ENCODE results near the gene NFATC2. TPM values are rescaled to one million over a fixed set of nuclear protein-coding genes. Genes with fewer than 3 reads are reported as not detected.
A peak's percentile ranks its signal among the peaks of the same experiment; 100 is the strongest.

Gene NFATC2
- total and polyA plus RNA-seq, 2 of the 4 experiments (the other 2 are of a cell fraction) = 0.18 to 0.38 TPM

- TF ChIP-seq CTCF (conservative IDR thresholded peaks at IDR 0.05; ENCODE audit: low read depth, low read length) = 0 out of 2 replicates have a peak, but pooled peaks have one; percentile 9
Observed at GRCh38 chr20:51563486-51564332, 21.2 kb upstream of the NFATC2 start (continued).

- BruUV-seq (replicated peaks) = no TSS peak
- Histone ChIP-seq H4K8ac (ENCODE audit: low read depth in 2 of 2, low read length in 2 of 2) (no peak overlapping the region), H3K4me3 (ENCODE audit: insufficient read depth, low read depth, low read length) (peak overlapping the region; percentile 54), H2BK20ac (ENCODE audit: low read depth, low read length) (no peak overlapping the region; the same call in 1 of the 2 replicates), H2AFZ (replicated peaks; ENCODE audit: low read length, poor library complexity) (peak overlapping the region; percentile 93), H2BK15ac (ENCODE audit: low read depth, low read length) (no peak overlapping the region), H2BK120ac (ENCODE audit: low read depth, low read length) (peak overlapping the region; percentile 24; the same call in 1 of the 2 replicates), H4K91ac (ENCODE audit: insufficient read depth, low read depth, low read length) (no peak overlapping the region), H3K9ac (ENCODE audit: low read depth, low read length) (no peak overlapping the region; the same call in 1 of the 2 replicates), H3K4me1 (ENCODE audit: control insufficient read depth, insufficient read depth, low read length) (peaks cover 12% of the 10 kb centered on the region), H4K20me1 (ENCODE audit: insufficient read depth, low read length) (peaks cover 7% of the 10 kb centered on the region; the same call in 1 of the 2 replicates), H3K14ac (replicated peaks; ENCODE audit: low read depth, low read length) (no peak overlapping the region), H3K36me3 (ENCODE audit: control insufficient read depth, insufficient read depth, low read length) (no peaks in the 10 kb centered on the region), H3K4ac (ENCODE audit: low read depth, low read length) (peak overlapping the region; percentile 12), H2AK9ac (replicated peaks; ENCODE audit: low read depth, low read length, poor library complexity) (no peak overlapping the region), H3K4me2 (ENCODE audit: low read depth, low read length) (peak overlapping the region; percentile 91), H2AK5ac (ENCODE audit: low read depth, low read length) (0 out of 2 replicates have a peak overlapping the region, but pooled peaks have one; percentile 16), H3K79me1 (ENCODE audit: low read depth in 1 of 2, low read length in 2 of 2) (peaks cover 7 to 12% of the 10 kb centered on the region in 2 experiments; a peak in 2 of 4 replicates), H4K5ac (ENCODE audit: low read depth, low read length) (no peak overlapping the region), H3K56ac (ENCODE audit: extremely low read depth, insufficient read depth, low read length) (no peak overlapping the region), H3K23ac (ENCODE audit: low read depth, low read length) (no peak overlapping the region), H2BK5ac (ENCODE audit: low read depth, low read length, poor library complexity, severe bottlenecking) (no peak overlapping the region), H3K27me3 (ENCODE audit: control insufficient read depth, insufficient read depth, low read length) (peaks cover under 1% of the 10 kb centered on the region; the same call in 1 of the 2 replicates), H3K18ac (ENCODE audit: low read depth, low read length) (no peak overlapping the region), H3K27ac (ENCODE audit: insufficient read depth, low read length) (peak overlapping the region; percentile 3; the same call in 1 of the 2 replicates), H3K9me1 (ENCODE audit: insufficient read depth, low read length) (peaks cover 4% of the 10 kb centered on the region), H3K9me3 (ENCODE audit: control insufficient read depth, insufficient read depth, low read length) (no peaks in the 10 kb centered on the region)
- WGBS, 2 experiments (ENCODE audit: extremely low coverage in 2 of 2, insufficient read length in 1 of 2) = no CpG with 5 or more reads among the region's 9 CpGs
- dilution Hi-C loops (cut with HindIII; ENCODE audit: low sequenced_read_pairs, unreplicated experiment) = no loop called here
- intact Hi-C loops (cut with micrococcal nuclease) = loop anchor here (2.0 to 5.0 kb wide), 3 partner anchors 32 to 116 kb away; no protein-coding TSS in a partner anchor
- ChIA-PET POLR2A (ENCODE audit: unreplicated experiment) (no interaction called here), CTCF (interaction anchor here (0.6 to 0.7 kb wide), 2 partner anchors 34 to 154 kb away, joined by 3 read pairs; no protein-coding TSS in a partner anchor)
- no peak for DNase-seq
- no peak for ATAC-seq (ENCODE audit: low read depth)
- in situ Hi-C loops (cut with MboI; ENCODE audit: low sequenced_read_pairs) = no loop called here
- no peak for TF ChIP-seq CEBPB (IDR thresholded peaks at IDR 0.05; ENCODE audit: low read depth, low read length)
- no peak for TF ChIP-seq MAZ (IDR thresholded peaks at IDR 0.05; ENCODE audit: borderline replicate concordance, low read depth, low read length)
- no peak for TF ChIP-seq POLR2A (IDR thresholded peaks at IDR 0.05; ENCODE audit: low read depth, low read length)
- TF ChIP-seq SMC3 (IDR thresholded peaks at IDR 0.05; ENCODE audit: low read depth, low read length) = no peak
- no peak for TF ChIP-seq MAFK (IDR thresholded peaks at IDR 0.05; ENCODE audit: low read depth, low read length)
- no peak for TF ChIP-seq ELK1 (IDR thresholded peaks at IDR 0.05; ENCODE audit: borderline replicate concordance, low read depth, low read length)
- no peak for TF ChIP-seq RAD21 (IDR thresholded peaks at IDR 0.05; ENCODE audit: low read length)
- no peak for TF ChIP-seq CTCF (conservative IDR thresholded peaks at IDR 0.05; ENCODE audit: low read depth, low read length)
- TF ChIP-seq BHLHE40 (IDR thresholded peaks at IDR 0.05; ENCODE audit: low read depth, low read length) = no peak
Observed at GRCh38 chr20:51563174-51563485, 20.6 kb upstream of the NFATC2 start.

Data from IMR-90 (cell line).